ENCODE measurements around the gene FILIP1.

Gene FILIP1

DNA sequence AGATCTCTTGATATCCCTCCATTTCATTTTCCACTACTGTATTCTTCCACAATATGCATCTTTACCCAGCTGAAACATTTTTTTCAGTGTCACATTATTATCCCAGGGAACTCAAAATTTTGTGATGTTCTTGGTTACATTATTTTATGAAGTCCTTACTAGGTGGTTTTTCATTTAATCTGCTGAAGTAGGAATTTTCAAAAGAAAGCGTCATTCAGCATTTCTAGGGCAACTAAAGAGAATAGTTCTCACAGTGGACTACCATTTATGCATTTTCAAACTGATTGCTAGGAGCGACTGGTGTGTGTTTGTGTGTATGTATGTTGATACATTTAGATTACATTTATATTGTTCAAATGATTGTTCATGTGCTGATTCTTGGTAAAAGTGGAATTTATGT, 206.6 kb downstream of the FILIP1 start:
- ATAC-seq (ENCODE audit: insufficient read depth, low read depth) = no peak
- Histone ChIP-seq H3K4me3 (ENCODE audit: low read depth in 1 of 2, low read length in 2 of 2) (no peak overlapping the region), H3K36me3 (ENCODE audit: insufficient read depth, low read length) (no peaks in the 10 kb centered on the region; the same call in 1 of the 2 replicates), H3K27me3 (ENCODE audit: insufficient read depth, low read length, poor library complexity) (no peaks in the 10 kb centered on the region), H3K9ac (ENCODE audit: low read depth, low read length) (no peak overlapping the region), H3K27ac (ENCODE audit: low read length) (no peak overlapping the region), H4K20me1 (ENCODE audit: insufficient read depth, low read length) (peaks cover 16% of the 10 kb centered on the region; the same call in 1 of the 2 replicates), H3K4me2 (ENCODE audit: insufficient read depth, low read length) (peak overlapping the region; percentile 75), H3K4me1 (ENCODE audit: insufficient read depth, low read length) (peaks cover 43% of the 10 kb centered on the region), H2AFZ (ENCODE audit: low read depth, low read length) (no peak overlapping the region), H3K79me2 (ENCODE audit: insufficient read depth, low read length) (peaks cover 56% of the 10 kb centered on the region), H3K9me3 (ENCODE audit: insufficient read depth, low read length, severe bottlenecking) (no peaks in the 10 kb centered on the region)
- TF ChIP-seq EZH2 (IDR thresholded peaks at IDR 0.05; ENCODE audit: borderline replicate concordance, low read depth, low read length, severe bottlenecking) = no peak
- TF ChIP-seq, protein P1, sequence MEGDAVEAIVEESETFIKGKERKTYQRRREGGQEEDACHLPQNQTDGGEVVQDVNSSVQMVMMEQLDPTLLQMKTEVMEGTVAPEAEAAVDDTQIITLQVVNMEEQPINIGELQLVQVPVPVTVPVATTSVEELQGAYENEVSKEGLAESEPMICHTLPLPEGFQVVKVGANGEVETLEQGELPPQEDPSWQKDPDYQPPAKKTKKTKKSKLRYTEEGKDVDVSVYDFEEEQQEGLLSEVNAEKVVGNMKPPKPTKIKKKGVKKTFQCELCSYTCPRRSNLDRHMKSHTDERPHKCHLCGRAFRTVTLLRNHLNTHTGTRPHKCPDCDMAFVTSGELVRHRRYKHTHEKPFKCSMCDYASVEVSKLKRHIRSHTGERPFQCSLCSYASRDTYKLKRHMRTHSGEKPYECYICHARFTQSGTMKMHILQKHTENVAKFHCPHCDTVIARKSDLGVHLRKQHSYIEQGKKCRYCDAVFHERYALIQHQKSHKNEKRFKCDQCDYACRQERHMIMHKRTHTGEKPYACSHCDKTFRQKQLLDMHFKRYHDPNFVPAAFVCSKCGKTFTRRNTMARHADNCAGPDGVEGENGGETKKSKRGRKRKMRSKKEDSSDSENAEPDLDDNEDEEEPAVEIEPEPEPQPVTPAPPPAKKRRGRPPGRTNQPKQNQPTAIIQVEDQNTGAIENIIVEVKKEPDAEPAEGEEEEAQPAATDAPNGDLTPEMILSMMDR (IDR thresholded peaks at IDR 0.05; ENCODE audit: borderline replicate concordance, extremely low read depth, low read length, poor library complexity, severe bottlenecking) = no peak
- DNase-seq = no peak

- ATAC-seq (ENCODE audit: insufficient read depth, low read depth) = no peak
- Histone ChIP-seq H3K9ac (ENCODE audit: low read depth, low read length) (peak overlapping the region; percentile 85), H3K79me2 (ENCODE audit: insufficient read depth, low read length) (peaks cover 73% of the 10 kb centered on the region), H3K4me3 (ENCODE audit: low read depth in 1 of 2, low read length in 2 of 2) (peak overlapping the region; percentile 89 to 95), H3K9me3 (ENCODE audit: insufficient read depth, low read length, severe bottlenecking) (no peaks in the 10 kb centered on the region), H3K27ac (ENCODE audit: low read length) (peak overlapping the region; percentile 82), H3K36me3 (ENCODE audit: insufficient read depth, low read length) (no peaks in the 10 kb centered on the region; the same call in 1 of the 2 replicates), H3K4me1 (ENCODE audit: insufficient read depth, low read length) (peaks cover 55% of the 10 kb centered on the region), H3K4me2 (ENCODE audit: insufficient read depth, low read length) (peak overlapping the region; percentile 75), H4K20me1 (ENCODE audit: insufficient read depth, low read length) (peaks cover 16% of the 10 kb centered on the region; the same call in 1 of the 2 replicates), H2AFZ (ENCODE audit: low read depth, low read length) (peak overlapping the region; percentile 85), H3K27me3 (ENCODE audit: insufficient read depth, low read length, poor library complexity) (no peaks in the 10 kb centered on the region)
- no peak for TF ChIP-seq EZH2 (IDR thresholded peaks at IDR 0.05; ENCODE audit: borderline replicate concordance, low read depth, low read length, severe bottlenecking)
- TF ChIP-seq, protein P1 (IDR thresholded peaks at IDR 0.05; ENCODE audit: borderline replicate concordance, extremely low read depth, low read length, poor library complexity, severe bottlenecking) = no peak
- no peak for DNase-seq
These were observed 208.3 kb downstream of the FILIP1 start for GRCh38 chr6:75285283-75285639.

- peak within 1 kb of the TSS; percentile 88 for H3K4me2 ChIP-seq (ENCODE audit: insufficient read depth, low read length)
- H3K4me1 ChIP-seq (ENCODE audit: insufficient read depth, low read length) = peaks cover 55% of the 10 kb centered on the region
- peak; percentile 97 for DNase-seq
- H3K27me3 ChIP-seq (ENCODE audit: insufficient read depth, low read length, poor library complexity) = no peaks in the 10 kb centered on the region
- peak within 1 kb of the TSS; percentile 91 for H2AFZ ChIP-seq (ENCODE audit: low read depth, low read length)
- H3K27ac ChIP-seq (ENCODE audit: low read length) = peak within 1 kb of the TSS; percentile 90
- TF ChIP-seq, protein P1 (IDR thresholded peaks at IDR 0.05; ENCODE audit: borderline replicate concordance, extremely low read depth, low read length, poor library complexity, severe bottlenecking) = no peak
- no peak for TF ChIP-seq EZH2 (IDR thresholded peaks at IDR 0.05; ENCODE audit: borderline replicate concordance, low read depth, low read length, severe bottlenecking)
- no peaks in the 10 kb centered on the region; the same call in 1 of the 2 replicates for H3K36me3 ChIP-seq (ENCODE audit: insufficient read depth, low read length)
- peaks cover 16% of the 10 kb centered on the region; the same call in 1 of the 2 replicates for H4K20me1 ChIP-seq (ENCODE audit: insufficient read depth, low read length)
- no peaks in the 10 kb centered on the region for H3K9me3 ChIP-seq (ENCODE audit: insufficient read depth, low read length, severe bottlenecking)
- ATAC-seq (ENCODE audit: insufficient read depth, low read depth) = peak; percentile 93
- H3K79me2 ChIP-seq (ENCODE audit: insufficient read depth, low read length) = peaks cover 78% of the 10 kb centered on the region
- peak within 1 kb of the TSS; percentile 89 to 95 for H3K4me3 ChIP-seq (ENCODE audit: low read depth in 1 of 2, low read length in 2 of 2)
- H3K9ac ChIP-seq (ENCODE audit: low read depth, low read length) = peak within 1 kb of the TSS; percentile 85
These were observed 208.8 kb downstream of the FILIP1 start, which contains the start of gene TMEM30A for GRCh38 chr6:75284632-75285282. TMEM30A (minus strand) TSS chr6:75284792; CDS start chr6:75284638, 154 bp downstream.

Data from DND-41 (cell line).